ENCODE measurements around the gene TMEM267.

The TMEM267 gene, protein sequence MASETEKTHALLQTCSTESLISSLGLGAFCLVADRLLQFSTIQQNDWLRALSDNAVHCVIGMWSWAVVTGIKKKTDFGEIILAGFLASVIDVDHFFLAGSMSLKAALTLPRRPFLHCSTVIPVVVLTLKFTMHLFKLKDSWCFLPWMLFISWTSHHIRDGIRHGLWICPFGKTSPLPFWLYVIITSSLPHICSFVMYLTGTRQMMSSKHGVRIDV

DNA sequence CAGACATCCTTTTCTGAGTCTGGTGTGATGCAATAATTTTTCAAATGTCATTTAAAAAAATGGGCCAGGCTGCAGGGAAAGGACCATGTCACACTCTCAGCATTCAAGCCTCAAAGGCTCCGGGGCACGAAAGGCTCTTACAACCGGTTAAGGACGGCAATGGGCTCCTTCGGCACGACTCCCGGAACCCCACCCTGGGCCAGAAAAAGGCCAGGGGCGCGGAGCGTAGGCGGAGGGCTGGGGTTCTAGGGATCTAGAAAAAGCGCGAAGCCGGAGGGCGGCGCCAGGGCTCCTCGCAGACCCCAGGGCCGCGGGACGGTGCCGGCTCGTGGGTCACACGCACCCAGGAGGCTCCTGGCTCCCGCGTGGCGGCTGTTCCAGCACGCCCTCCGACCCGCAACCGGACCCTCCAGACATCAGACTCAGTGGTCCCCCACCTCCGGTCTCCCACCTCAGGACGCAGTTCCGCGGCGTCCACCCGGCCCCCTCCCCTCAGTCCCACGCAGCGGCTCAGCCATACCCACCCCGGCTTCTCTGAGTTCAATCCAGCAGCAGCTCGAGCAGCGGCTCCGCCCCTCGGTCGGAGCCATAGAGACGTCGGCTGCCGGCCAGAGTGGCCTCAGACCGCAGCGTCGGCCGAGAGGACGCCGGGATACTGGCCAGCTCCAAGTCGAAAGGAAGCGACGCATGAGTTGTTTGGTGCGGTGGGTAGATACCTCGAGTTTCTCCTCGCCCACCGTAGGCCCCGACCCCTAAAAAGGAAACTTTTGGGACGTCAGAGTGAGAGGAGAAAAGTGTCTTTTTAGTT is at the start of gene TMEM267:
TSS of gene TMEM267 (minus strand) at position 568 of the 808 bp plus-strand sequence. CDS start 29,896 bp downstream, outside the sequence.
- no peak for TF ChIP-seq ZFX (IDR thresholded peaks at IDR 0.05; ENCODE audit: borderline replicate concordance)
- TF ChIP-seq, protein P1, sequence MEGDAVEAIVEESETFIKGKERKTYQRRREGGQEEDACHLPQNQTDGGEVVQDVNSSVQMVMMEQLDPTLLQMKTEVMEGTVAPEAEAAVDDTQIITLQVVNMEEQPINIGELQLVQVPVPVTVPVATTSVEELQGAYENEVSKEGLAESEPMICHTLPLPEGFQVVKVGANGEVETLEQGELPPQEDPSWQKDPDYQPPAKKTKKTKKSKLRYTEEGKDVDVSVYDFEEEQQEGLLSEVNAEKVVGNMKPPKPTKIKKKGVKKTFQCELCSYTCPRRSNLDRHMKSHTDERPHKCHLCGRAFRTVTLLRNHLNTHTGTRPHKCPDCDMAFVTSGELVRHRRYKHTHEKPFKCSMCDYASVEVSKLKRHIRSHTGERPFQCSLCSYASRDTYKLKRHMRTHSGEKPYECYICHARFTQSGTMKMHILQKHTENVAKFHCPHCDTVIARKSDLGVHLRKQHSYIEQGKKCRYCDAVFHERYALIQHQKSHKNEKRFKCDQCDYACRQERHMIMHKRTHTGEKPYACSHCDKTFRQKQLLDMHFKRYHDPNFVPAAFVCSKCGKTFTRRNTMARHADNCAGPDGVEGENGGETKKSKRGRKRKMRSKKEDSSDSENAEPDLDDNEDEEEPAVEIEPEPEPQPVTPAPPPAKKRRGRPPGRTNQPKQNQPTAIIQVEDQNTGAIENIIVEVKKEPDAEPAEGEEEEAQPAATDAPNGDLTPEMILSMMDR (IDR thresholded peaks at IDR 0.05), result no peak
- peak within 1 kb of the TSS; percentile 84 for H3K27ac ChIP-seq

DNA sequence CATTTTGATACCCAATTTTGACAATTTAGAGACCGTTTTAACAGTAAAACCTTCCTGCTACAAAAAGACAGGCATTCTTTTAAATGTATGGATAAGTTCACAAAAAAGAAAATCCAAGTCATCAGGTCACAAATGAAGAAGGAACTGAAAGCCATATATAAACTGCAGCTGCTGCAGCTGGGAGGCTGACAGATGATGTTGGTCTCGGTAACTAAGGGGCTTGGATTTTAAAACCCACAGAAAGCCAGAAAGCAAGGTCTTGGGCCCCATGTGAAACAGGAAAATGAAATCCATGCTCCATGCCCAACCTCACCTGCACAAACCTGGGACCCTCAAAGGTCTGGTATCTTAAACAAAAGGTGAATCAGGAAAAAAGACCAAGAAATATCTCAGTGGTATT is 47.0 kb upstream of the TMEM267 start:
- H3K27ac ChIP-seq, result no peak overlapping the region
- TF ChIP-seq, protein P1 (IDR thresholded peaks at IDR 0.05), result no peak
- TF ChIP-seq ZFX (IDR thresholded peaks at IDR 0.05; ENCODE audit: borderline replicate concordance), result no peak

DNA sequence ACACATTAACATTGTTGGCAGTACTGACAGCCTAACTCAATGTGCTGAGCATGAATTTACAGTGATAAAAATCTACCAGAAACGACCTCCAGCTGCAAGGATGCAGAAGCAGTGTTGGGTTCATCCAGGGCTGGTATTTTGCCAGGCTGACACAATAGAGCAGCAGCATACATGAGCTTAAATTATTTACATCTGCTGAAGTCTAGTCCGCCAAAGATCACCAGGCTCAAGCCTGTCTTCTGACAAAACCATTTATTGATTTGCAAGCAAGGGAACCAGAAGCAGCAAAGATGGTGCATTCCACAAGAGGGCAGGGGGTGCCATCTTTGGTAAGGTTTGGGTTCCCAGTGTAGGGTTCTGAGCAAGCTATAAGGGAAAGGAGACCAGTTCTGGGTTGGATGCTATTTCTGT is 40.0 kb upstream of the TMEM267 start:
- TF ChIP-seq ZFX (IDR thresholded peaks at IDR 0.05; ENCODE audit: borderline replicate concordance), result no peak
- TF ChIP-seq, protein P1 (IDR thresholded peaks at IDR 0.05), result no peak
- no peak overlapping the region for H3K27ac ChIP-seq

DNA sequence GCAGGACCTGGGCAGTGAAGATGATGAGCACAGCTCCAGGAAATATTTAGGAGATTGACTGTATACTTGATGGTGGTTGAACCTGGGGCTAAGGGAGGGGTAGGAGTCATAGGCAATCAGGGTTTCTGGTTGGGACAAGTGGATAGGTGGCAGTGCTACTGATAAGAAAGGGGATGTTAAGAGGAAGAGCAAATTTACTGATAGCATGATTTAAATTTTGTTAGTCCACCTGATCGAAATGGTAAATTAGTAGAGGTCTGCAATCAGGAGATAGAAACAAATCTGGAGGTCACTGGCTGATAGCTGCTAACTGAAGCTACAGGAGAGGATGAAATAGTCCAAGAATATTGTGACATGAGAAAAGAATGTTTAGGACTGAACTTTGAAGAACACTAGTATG is 37.0 kb upstream of the TMEM267 start:
- TF ChIP-seq, protein P1 (IDR thresholded peaks at IDR 0.05), result no peak
- no peak for TF ChIP-seq ZFX (IDR thresholded peaks at IDR 0.05; ENCODE audit: borderline replicate concordance)
- H3K27ac ChIP-seq, result no peak overlapping the region

DNA sequence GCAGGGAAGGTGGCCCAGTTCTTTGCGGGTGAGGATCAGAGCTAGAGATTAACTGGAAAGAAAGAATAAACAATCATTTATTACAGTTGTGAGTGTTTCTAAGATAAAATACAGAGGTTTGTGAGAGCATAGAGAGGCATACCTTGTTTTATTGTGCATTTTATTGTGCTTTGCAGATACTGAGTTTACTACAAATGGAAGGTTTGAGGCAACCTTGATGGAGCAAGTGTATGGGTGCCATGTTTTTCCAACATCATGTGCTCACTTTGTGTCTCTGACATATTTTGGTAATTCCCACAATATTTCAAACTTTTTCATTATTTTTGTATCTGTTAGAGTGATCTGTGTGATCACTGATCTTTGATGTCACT is 32.0 kb upstream of the TMEM267 start:
- no peak for TF ChIP-seq ZFX (IDR thresholded peaks at IDR 0.05; ENCODE audit: borderline replicate concordance)
- TF ChIP-seq, protein P1 (IDR thresholded peaks at IDR 0.05), result no peak
- peak overlapping the region; percentile 93 for H3K27ac ChIP-seq

DNA sequence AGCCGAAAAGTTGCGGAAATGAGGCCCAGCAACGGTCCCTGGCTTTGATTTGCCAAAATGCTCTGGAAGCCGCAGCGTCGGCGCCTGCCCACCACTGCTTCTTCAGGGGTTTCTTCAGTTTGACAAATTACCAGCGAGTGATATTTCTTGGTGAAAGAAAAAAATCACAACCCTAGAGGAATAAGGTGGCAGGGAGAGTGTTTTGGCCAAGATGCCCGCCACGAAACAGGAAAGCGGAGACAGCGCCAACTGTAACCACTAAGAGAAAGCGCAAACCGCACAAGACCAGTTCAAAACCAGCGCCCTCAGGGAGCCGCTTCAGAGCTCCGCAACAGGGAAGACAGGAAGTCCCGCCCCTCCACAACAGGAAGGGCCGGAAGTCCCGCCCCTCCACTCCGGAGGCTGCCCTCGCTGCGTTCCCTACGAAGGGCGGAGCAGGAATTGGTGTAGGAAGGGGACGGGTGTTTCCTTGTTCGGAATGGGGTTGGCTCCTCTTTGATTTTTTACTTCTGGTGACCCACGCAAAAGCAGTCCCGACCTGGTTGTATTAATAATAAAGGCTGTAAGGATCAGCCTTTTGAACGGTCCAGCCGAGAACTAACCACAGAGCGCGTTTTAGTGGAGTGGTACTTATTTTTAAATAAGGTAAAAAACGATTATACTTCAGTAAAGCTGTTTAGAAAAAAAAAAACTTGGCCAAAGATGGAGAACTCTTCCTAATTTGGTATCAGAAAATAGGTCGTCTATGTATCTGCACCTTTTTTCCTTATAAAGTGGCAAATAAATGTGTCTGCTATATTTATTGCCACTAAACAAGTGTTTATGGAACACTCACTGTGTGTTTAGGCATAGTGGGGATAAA is 31.4 kb upstream of the TMEM267 start, which contains the start of gene C5orf34:
TSS of gene C5orf34 (minus strand) at position 333 of the 862 bp plus-strand sequence. CDS start 5,809 bp downstream, outside the sequence.
- H3K27ac ChIP-seq, result peak within 1 kb of the TSS; percentile 93
- TF ChIP-seq, protein P1 (IDR thresholded peaks at IDR 0.05), result 0 out of 2 replicates have a peak, but pooled peaks have one; percentile 14
- no peak for TF ChIP-seq ZFX (IDR thresholded peaks at IDR 0.05; ENCODE audit: borderline replicate concordance)

Data from 22Rv1 (cell line).